Pancreas (tissue), 10 donors: ENCODE results near the gene PARD3B. TPM values are rescaled to one million over a fixed set of nuclear protein-coding genes. Genes with fewer than 3 reads are reported as not detected.

Experiments used
- ATAC-seq, 4 donors: fragments of 200-7000 bp; cut with Tn5 transposase; one replicate each; pipeline versions ENCODE4 v1.8.0 to v1.9.1; 2020; ENCODE audit warnings: mild to moderate bottlenecking in 4 of 4, moderate library complexity in 4 of 4
- DNase-seq, 6 donors: peaks; one replicate each; pipeline ENCODE4 v3.0.0-alpha.2; 2020
- FAIRE-seq: peaks from 2 replicates; lab custom pipeline; 2012; peaks lifted over from hg19 to GRCh38; lab: Jason Lieb, UNC
- H3K27ac ChIP-seq, 4 donors: fragments of 200-600 bp; sonication (generic); 1 replicate in 3 of 4; 2 replicates in 1 of 4; pipeline versions ENCODE4 v1.5.0 to v1.8.0; 2020
- H3K27me3 ChIP-seq, 4 donors: fragments of 200-600 bp; one replicate each; pipeline ENCODE4 v1.8.0; 2021
- H3K36me3 ChIP-seq, 3 donors: fragments of 200-600 bp; sonication (generic) in 1 of 3; one replicate each; pipeline versions ENCODE4 v1.5.0 to v1.8.0; 2020 to 2021
- H3K4me1 ChIP-seq, 3 donors: fragments of 200-600 bp; one replicate each; pipeline ENCODE4 v1.8.0; 2021
- H3K4me3 ChIP-seq, 4 donors: fragments of 200-600 bp; sonication (generic) in 2 of 4; one replicate each; pipeline versions ENCODE4 v1.5.0 to v1.8.0; 2020 to 2021
- H3K9me3 ChIP-seq, 4 donors: fragments of 200-600 bp; one replicate each; pipeline ENCODE4 v1.8.0; 2021
- WGBS, 2 donors: extraction: QIAGEN DNeasy Blood & Tissue Kit; methylation state at CpG; one replicate each; pipeline ENCODE4 v1.1.7; 2013; 5-methylcytosine and 5-hydroxymethylcytosine counted together
- intact Hi-C, 3 donors: fragments of 100-400 bp; cut with DNase I; formaldehyde crosslinking; loops; one replicate each; pipeline versions ENCODE4 v1.11.1 to v1.14.2; 2022
- polyA plus RNA-seq, 2 donors: library from polyadenylated mRNA; stranded (reverse); fragments of 200-250 nt; gene quantifications; one replicate each; pipeline ENCODE4 v1.2.3, GENCODE V29; 2013
- total RNA-seq, 6 donors: library from RNA; stranded (reverse); fragmentation: NEBNext Ultra II Directional in 4 of 6; extraction: Animal tissue kit (Norgen Biotek cat#: 25700) in 4 of 6; gene quantifications; one replicate each; pipeline versions ENCODE4 v1.2.1 to v1.2.4, GENCODE V29; 2021 to 2023
- TF ChIP-seq, protein P1 (sequence below), 4 donors: fragments of 200-600 bp; sonication (generic) in 3 of 4; IDR thresholded peaks; one replicate each; pipeline versions ENCODE4 v1.5.0 to v1.8.0; 2021; ENCODE audit warnings: antibody characterized with exemption in 4 of 4
- donor health status: healthy with polysubstance abuse.
- donor health status: DM: no; HTN: no; CAD: no; lungs with moderate emphysema.
- donor health status: DM: no; HTN: no; CAD: no.
- donor health status: control.
- donor health status: control.
- donor health status: Bipolar disorder and iron deficiency.
- donor health status: DM: yes; HTN: yes; CAD: no.
- donor health status: DM: no; HTN: no; CAD: no.
- donor health status: DM: no; HTN: no; CAD: no.
- donor health status: DM: yes; HTN: yes; CAD: no.

Gene PARD3B
- total and polyA plus RNA-seq, 8 donors, result 2.8 to 21.5 (median 12.7) TPM

DNA sequence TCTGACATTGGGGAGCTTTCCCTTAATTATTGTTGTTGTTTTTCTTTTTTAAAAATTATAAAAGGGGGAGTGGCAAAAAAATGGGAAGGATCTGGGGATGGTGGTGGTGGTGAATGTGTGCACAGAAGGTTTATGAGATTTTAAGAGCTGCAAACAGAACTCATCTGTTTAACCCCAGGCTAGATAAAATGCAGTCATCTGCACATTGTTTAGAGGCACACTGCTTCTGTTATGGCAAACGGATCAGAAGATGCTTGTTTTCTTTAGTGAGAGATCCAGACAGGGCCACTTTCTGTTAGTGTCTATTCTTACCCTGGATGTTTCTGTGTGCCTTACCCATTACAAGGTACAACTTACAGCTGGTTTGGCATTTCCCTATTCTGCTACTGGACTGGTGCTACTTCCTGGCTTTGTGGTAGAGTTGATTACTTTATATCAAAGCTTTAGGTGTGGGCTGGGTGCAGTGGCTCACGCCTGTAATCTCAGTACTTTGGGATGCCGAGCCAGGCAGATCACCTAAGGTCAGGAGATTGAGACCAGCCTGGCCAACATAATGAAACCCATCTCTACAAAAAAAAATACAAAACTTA is 1068.8 kb downstream of the PARD3B start:
- no peaks in the 10 kb centered on the region for H3K4me1 ChIP-seq
- no peaks in the 10 kb centered on the region for H3K27me3 ChIP-seq
- no peak overlapping the region for H3K27ac ChIP-seq
- no peak for FAIRE-seq
- no peak overlapping the region for H3K4me3 ChIP-seq
- ATAC-seq, result no peak
- intact Hi-C loops, result no loop called here
- H3K36me3 ChIP-seq, result no peaks in the 10 kb centered on the region
- 89 to 90% methylated on average over 3 of the region's 3 CpGs for WGBS, 2 donors
- no peaks in the 10 kb centered on the region for H3K9me3 ChIP-seq
- DNase-seq, result no peak
- TF ChIP-seq, protein P1, sequence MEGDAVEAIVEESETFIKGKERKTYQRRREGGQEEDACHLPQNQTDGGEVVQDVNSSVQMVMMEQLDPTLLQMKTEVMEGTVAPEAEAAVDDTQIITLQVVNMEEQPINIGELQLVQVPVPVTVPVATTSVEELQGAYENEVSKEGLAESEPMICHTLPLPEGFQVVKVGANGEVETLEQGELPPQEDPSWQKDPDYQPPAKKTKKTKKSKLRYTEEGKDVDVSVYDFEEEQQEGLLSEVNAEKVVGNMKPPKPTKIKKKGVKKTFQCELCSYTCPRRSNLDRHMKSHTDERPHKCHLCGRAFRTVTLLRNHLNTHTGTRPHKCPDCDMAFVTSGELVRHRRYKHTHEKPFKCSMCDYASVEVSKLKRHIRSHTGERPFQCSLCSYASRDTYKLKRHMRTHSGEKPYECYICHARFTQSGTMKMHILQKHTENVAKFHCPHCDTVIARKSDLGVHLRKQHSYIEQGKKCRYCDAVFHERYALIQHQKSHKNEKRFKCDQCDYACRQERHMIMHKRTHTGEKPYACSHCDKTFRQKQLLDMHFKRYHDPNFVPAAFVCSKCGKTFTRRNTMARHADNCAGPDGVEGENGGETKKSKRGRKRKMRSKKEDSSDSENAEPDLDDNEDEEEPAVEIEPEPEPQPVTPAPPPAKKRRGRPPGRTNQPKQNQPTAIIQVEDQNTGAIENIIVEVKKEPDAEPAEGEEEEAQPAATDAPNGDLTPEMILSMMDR (IDR thresholded peaks at IDR 0.05), result no peak

- FAIRE-seq, result no peak
- intact Hi-C loops, result no loop called here
- H3K9me3 ChIP-seq, result no peaks in the 10 kb centered on the region
- H3K27me3 ChIP-seq, result no peaks in the 10 kb centered on the region
- H3K4me3 ChIP-seq, result no peak overlapping the region
- no peaks in the 10 kb centered on the region for H3K36me3 ChIP-seq
- TF ChIP-seq, protein P1 (IDR thresholded peaks at IDR 0.05), result no peak
- DNase-seq, result no peak
- no peaks in the 10 kb centered on the region for H3K4me1 ChIP-seq
- no peak overlapping the region for H3K27ac ChIP-seq
- WGBS, 2 donors, result 88 to 99% methylated on average over 4 of the region's 4 CpGs
- no peak for ATAC-seq
Observed at GRCh38 chr2:205614965-205615364, 1069.7 kb downstream of the PARD3B start.

DNA sequence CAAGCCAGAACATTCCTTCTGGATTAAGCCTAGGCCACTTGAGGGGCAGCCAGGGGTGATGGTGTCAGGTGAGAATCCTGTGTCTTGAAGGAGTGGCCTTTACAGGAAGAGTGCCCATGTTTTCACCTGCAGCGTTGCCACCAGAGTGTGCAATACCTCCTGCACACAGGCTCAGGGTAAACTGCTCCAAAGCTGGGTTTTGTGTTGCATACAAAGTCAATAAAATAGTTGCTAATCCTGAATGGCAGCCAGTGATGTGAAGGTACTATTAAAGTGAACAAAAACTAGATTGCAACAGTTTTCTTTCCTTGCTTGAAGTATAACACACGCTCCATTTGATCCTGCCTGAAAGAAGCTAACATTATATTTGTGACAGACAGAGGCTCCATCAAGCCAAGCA is 1072.6 kb downstream of the PARD3B start:
- WGBS, 2 donors, result 81 to 83% methylated on average over 2 of the region's 2 CpGs
- Histone ChIP-seq H3K4me1 (no peaks in the 10 kb centered on the region), H3K9me3 (no peaks in the 10 kb centered on the region), H3K36me3 (no peaks in the 10 kb centered on the region), H3K27me3 (no peaks in the 10 kb centered on the region), H3K4me3 (no peak overlapping the region), H3K27ac (no peak overlapping the region)
- DNase-seq, result no peak
- intact Hi-C loops, result no loop called here
- TF ChIP-seq, protein P1 (IDR thresholded peaks at IDR 0.05), result no peak
- FAIRE-seq, result no peak
- ATAC-seq, result no peak

- no peak overlapping the region for H3K4me3 ChIP-seq
- no peak for DNase-seq
- WGBS, 2 donors, result 98 to 100% methylated on average over 1 of the region's 1 CpG
- intact Hi-C loops, result no loop called here
- TF ChIP-seq, protein P1 (IDR thresholded peaks at IDR 0.05), result no peak
- no peaks in the 10 kb centered on the region for H3K36me3 ChIP-seq
- H3K9me3 ChIP-seq, result no peaks in the 10 kb centered on the region
- no peak for FAIRE-seq
- H3K4me1 ChIP-seq, result no peaks in the 10 kb centered on the region
- H3K27me3 ChIP-seq, result no peaks in the 10 kb centered on the region
- H3K27ac ChIP-seq, result no peak overlapping the region
- ATAC-seq, result no peak
Observed at GRCh38 chr2:205619600-205619999, 1074.3 kb downstream of the PARD3B start.

DNA sequence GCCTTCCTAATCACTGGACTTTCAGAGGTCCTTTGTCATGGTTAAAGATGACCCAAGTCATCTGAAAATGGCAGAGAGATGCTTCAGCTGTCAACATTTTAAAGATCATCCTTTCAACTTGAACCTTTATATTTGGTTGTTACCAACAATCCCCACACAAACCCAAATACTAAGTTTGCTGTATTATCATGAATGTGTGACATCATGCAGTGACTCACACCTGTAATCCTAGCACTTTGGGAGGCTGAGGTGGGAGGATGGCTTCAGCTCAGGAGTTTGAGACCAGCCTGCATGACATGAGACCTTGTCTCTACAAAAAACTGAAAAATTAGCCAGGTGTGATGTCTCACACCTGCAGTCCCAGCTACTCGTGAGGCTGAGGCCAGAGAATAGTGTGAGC is 1081.8 kb downstream of the PARD3B start:
- ATAC-seq (no peak), DNase-seq (no peak), FAIRE-seq (no peak)
- intact Hi-C loops, result no loop called here
- Histone ChIP-seq H3K27ac (no peak overlapping the region), H3K9me3 (no peaks in the 10 kb centered on the region), H3K36me3 (no peaks in the 10 kb centered on the region), H3K4me3 (no peak overlapping the region), H3K4me1 (no peaks in the 10 kb centered on the region), H3K27me3 (no peaks in the 10 kb centered on the region)
- TF ChIP-seq, protein P1 (IDR thresholded peaks at IDR 0.05), result no peak
- WGBS, 2 donors, result 40 to 50% methylated on average over 1 of the region's 1 CpG
